Right lung (tissue), 5 donors: ENCODE measurements around the gene MYO5A. TPM values are rescaled to one million over a fixed set of nuclear protein-coding genes. Genes with fewer than 3 reads are reported as not detected.

Experiments used
- DNase-seq, 2 donors: peaks; one replicate each; pipeline ENCODE4 v3.0.0-alpha.2; 2013
- polyA plus RNA-seq, 5 donors: library from polyadenylated mRNA; unstranded; fragments of 120-200 nt; gene quantifications; one replicate each; pipeline versions ENCODE4 v1.2.1 to v1.2.3, GENCODE V29; 2013; ENCODE audit warnings: inconsistent platforms in 1 of 5, low replicate concordance in 1 of 5; ENCODE audit not compliant: insufficient read length in 5 of 5, insufficient read depth in 1 of 5

The MYO5A gene
- polyA plus RNA-seq, 5 donors, result 18.1 to 43.4 (median 40.2) TPM

DNA sequence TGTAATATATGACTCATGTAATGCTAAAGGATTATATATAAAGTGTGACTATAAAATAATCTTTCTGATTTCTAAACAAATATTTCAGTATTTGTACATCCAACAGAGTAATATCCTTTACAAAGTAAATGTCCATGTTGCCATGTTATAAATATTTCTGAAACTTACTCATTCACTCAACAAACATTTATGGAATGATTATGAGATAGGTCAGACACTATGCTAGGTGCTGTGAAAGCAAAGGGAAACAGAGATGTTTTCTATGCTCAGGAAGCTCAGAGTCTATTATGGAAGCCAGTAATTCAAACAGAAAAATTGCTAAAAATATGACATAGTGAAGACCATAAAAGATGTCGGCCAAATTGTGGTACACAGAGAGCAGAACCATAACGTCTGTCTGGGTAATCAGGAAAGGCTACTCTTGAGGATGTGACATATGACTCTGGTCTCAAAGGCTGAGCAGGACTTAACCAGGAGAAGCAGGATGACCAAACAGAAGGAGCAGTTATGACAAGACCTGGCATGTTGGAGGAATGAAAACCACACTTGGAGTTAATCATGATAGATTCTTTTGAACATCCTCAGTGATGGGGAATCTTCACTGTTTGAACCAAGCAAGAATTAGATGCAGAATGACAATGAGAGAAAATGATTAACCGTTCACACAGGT, 194.1 kb downstream of the MYO5A start:
- DNase-seq, result no peak

DNA sequence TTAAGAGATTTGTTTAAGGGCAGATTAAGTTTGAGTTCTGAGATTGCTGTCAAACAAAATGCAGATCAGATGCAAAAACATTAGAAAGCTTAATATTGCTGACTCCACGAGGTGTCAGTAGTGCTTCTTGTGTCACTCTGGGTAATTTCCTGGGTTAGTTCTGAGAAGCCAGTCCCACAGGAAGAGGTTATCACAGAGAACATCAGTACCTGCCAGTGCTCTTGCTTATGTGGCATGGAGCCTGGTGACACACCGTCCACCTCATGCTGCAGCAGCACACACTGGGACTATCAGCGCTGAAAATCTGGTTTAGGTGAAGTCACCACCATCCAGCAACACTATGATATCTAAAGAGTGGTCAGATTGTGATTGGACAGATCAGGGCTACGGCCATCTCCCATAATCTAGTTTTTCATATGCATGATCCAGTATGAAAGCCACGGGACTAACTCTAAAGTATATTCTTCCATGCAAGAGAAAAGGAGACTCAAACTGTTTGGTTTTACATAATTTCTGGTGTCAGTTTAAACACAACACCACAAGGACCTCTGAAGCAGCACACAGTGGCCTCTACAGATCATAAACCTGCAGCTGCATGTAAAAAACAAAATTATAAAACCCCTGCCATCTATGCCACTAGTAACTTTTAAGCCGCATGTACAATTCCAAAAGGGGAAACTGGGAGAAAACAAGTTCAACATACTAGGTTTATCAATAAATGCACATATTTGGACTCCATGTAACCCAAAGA, 197.0 kb downstream of the MYO5A start:
- no peak for DNase-seq

DNA sequence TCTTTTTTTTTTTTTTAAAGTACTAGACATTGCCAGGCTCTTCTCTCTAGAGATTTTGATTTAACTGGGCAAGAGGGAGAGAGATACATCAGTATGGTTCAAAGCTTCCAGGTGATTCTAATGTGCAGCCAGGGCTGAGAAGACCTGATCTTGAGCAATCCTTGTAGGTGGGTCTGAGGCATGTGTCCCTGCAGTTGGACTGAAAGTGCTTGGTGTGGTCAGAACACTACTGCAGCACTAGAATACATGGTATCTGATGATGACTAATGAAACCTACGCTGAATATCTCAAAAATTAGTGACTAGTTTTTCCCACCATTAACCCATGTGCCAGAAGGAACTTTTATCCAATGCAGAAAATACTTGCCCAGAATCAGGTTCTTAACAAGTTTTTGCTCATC, 198.7 kb downstream of the MYO5A start:
- no peak for DNase-seq

DNA sequence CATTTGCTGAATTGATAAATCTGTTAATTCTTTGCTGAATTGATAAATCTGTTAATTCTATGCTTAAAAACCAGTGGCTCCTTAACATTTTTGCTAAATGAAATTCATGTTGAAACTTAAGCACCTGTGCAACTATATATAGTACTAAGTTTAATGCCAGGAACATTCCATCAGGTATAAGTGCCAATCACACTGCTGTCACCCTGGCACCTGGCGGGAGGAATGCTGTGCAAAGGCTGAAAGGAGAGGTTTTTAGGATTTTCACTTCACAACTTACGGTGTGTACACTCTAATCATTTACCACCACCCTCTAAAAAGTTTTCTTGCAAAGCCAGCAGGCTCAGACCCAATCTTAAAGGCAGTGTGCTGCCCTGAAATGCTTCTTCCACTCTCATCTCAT, 199.5 kb downstream of the MYO5A start:
- peak in 1 of 2 donors; percentile 10 for DNase-seq

DNA sequence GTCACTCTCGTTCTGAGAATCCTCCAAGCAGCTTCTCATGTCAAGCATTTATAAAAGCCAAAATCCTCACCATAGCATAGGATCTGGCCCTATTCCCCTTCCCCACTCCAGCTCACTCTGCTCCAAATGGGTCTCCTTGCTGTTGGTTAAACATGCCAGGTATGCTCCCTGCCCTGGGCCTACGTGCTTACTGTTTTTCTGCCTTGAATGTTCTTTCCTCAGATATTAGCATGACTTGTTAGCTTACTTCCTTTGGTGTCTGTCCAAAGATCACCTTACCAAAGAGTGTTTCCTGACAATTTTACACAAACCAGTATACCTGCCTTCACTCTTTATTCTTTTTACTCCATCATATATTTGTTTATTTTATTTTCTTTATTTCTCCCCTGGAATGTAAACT, 200.0 kb downstream of the MYO5A start:
- DNase-seq, result no peak

DNA sequence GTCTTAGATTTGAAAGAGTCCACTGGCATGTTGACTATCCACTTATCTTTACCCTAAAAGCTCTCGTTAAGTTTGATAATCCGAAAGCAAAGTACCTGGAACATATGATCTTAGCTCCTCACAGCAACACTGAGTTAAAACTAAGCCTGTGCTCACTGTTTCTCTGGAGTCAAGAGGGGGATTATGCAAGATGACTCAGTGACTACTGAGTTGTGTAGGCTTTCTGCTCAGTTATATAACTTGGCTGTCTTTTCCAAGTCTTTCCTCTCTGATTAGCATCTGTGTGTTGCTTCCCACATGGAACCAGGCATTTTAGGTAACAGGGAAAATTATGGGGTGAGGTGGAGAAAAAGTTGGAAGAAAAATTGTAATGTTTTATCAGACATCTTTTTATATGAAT, 201.9 kb downstream of the MYO5A start:
- no peak for DNase-seq

DNA sequence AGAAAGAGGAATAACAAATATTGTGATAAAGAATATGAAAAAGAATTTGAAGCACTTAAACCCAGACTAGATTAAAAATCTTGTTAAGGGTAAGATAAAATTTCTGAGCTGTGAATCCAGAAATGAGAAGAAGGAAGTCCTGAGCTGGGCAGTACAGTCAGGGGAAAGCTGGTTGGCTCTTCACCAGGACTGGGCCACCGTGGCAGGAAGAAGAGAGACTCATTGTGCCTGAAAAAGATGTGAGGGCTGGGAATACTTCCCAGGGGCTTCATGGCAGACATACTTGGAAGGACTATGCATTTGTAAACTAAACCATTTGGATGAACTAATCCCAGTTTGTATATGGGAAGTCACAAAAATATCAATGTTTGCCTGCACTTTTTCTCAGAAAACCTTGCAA, 204.6 kb downstream of the MYO5A start:
- DNase-seq, result no peak

DNA sequence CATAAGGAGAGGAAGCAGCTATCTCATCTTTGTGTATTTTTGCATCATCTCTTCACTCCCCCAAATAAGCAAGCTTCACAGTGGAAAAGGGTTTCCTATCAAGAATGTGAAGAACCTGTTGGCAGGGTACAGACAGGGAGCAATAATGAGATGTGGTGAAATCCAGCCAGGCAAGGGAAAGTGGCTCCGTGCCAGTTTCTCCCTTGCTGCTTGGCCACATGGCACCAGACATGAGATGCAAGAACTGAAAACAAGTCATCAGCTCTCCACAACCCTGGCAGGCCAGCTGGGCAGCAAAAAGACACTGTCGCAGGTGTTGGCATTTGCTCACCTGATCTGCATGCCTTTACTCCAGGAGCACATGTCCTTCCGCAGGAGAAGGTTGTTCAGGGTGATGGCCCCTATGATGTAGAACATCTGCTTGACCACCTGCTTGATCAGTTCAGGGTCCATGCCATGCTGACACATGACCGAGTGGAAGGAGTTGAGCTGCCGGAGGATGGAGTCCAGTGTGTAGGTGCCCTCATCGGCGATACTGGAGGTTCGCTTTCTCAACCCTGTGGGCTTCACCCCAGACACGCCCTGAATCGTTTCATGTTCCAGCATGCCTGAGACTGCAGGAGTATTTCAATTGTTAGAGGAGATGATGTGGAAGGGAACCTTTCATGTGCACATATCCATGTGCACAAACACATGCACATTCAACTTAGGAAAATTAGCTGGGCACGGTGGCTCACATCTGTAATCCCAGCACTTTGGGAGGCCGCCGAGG, 209.8 kb downstream of the MYO5A start:
- DNase-seq, result no peak

DNA sequence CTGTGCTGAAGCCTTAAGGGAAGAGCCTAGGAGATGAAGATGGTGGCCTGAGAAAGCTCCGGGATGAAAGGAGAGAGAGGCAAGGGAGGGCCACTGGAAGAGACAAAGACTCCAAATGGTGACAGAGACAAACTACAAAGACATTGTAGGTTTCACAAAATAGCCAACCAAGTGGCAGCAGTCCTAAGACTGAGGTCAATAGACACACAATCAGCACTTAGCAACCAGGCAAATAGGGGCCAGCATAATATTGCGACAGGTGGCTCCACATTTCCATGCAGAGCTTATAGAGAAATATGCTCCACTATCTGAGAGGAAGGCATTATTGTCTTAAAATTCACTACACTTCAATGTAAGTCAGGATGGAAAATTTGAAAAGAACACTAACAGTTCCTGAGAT, 211.0 kb downstream of the MYO5A start:
- no peak for DNase-seq

DNA sequence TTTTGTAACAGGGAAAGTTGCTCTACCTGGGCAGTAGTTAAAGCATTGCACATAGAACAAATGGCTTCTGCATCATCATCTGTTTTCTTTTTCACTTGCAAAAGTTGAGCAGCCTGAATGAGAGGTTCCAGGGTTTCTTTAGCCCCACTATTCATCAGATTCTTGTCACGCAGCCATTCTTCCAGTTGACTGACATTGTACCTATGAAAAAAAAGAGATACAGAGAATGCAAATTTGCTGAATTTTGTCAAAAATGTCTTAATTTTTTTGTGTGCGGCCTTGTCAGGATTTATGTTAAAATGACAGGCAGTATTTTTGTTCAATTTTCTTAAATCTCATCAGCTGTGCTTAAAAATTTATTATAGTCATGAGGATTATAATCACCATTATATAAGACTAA, 211.7 kb downstream of the MYO5A start:
- no peak for DNase-seq

DNA sequence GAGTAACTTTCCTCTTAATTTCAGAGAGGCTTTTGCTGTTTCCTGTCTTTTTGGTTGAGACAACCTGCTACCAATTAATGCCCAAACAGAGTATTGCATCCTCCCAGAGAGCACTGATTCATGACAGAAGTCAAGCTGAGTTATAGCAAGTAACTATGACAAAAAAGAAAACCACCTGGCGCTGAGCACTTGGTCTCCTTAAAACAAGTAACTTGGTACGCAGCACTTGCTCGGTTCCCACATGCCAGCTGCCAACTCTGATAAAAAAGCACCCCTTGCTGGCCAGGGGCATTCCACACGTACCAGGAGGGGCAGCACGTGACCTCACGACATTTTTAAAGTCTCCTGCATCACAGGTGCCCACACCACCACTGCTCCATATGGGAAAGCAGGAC, 219.5 kb downstream of the MYO5A start:
- DNase-seq, result no peak

DNA sequence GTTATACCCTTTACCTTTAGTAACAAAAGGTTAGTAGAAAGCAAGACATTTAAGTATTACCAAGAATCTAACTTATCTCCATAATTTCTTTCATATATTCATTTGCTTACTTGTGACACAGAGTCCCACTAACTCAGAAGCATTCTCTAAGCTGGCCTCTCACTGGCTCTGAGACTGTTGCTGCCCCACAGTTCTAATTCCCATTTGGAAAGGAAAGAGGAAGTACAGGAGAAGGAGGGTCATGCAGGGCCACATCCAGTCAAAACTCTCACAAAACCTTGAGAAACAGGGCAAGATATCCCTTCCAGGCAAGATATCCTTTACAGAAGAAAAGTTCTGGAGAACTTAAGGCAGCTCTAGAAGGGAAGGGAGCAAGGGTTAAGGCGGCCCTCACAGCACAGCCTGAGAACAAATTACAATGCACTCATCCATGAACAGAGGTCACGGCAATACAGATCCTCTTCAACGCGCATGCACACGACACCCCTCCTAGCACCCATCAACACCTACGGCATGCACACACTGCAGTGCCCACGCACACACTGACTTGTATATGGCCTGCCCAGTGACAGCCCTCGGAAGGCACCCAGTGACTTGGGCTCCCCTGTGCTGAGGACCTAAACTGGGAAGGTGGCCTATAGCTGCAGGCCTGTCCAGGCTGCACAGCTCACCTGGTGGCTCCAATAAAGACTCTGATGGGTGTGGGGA, 220.1 kb downstream of the MYO5A start:
- DNase-seq, result no peak

DNA sequence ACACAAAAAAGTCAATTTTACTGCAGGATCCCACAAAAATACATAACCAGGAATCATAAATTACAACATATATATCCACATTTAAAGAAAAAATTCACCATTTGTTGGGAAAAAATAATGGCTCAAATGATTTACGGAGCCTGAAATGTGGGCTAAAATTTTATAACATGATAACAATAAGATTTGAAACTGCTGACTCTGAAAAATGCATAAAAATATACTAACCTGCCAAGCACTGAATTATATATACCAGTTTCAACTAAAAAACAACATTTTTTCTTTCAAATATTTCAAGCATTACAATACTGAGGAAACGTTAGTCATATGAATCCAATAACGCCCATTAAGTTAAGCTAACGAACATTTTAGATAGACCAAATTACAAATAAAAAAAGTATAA, 220.8 kb downstream of the MYO5A start:
- no peak for DNase-seq

DNA sequence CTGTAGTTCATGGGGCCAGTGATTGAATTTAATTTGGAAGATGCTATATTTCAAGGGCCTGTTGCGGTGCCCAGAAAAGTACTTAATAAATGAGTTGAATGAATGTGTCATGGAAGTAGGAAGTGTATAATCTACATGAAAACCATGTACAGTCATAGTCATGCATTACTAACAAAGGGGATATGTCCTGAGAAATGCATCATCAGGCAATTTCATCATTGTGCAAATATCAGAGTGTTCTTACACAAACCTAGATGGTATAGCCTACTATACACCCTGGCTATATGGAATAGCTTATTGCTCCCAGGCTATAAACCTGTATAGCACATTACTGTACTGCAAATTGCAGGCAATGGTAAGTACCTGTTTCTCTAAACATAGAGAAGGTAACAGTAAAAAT, 222.4 kb downstream of the MYO5A start:
- DNase-seq, result no peak

DNA sequence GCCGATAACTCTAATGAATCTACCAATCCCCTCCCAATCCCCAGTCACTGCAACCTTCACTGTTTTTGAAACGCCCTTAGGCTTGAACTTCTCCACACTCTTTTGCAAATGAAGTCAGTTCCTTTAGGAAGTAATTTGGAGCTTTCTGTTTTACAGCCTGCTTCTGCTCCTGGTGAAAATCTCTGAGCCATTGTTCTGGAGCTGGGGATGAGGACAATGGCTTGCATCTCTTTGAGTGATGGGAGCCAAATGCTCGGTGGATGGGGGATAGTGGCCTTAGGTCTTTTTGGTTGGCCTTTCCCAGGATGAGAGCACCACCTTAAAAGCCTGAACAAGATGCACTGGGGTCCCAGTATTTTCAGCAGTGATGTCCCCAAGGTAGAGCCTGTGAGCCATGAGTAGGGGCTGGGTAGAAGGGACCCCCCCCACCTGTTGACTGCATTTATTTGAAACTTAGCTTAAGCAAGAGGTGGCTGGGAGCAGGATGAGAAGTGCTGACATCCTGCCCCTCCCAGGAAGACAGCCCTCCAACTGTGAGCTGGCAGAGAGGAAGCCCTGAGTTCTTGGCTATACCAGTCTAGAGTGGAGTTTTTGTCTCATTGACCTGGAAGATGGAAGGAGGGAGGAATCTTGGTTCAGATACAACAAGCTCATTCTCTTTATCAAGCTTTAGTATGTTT, 225.4 kb downstream of the MYO5A start:
- no peak for DNase-seq

DNA sequence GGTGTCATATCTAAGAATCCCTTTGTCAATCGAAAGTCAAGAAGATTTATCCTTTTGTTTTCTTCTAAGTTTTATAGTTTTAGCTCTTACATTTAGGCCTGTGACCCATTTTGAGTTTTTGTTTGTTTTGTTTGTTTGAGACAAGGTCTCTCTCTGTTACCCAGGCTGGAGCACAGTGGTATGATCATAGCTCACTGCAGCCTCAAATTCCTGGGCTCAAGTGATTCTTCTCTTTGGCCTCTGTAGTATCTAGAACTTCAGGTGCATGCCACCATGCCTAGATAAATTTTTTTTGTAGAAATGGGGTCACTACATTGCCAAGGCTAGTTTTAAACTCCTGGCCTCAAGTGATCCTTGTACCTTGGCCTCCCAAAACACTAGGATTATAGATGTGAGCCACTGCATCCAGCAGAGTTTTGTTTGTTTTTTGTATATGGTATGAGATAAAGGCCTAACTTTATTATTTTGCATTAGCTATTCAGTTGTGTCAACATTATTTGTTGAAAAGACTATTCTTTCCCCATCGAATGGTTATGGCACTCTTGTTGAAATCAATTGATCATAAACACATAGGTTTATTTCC, 227.3 kb downstream of the MYO5A start:
- DNase-seq, result no peak

DNA sequence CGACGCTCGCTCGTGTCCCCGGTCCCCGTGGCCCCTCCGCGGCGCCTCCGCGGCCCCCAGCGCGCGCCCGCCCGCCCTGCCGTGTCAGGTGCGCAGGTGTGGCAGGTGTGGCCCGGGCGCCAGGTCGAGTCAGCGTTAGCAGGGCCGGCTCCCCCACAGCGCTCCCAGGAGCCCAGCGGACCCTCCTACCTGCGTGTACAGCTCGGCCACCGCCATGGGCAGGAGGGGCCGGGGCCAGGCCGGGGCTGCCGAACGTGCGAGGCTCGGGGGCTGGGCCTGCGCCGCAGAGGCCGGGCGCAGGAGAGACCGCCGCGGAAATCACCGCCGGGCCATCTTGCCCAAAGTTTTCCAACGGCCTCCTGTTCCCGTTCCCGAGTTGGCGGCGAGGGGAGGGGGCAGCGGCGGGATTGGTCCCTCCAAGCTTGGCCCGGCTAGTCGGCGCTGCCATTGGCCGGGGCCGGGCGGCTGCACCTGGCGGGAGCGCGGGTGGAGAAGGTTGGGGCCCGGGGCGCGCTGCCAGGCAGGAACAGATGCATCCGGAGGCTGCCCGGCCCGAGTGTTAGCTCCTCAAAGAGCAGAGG, 233.2 kb downstream of the MYO5A start, which contains the start of gene MYO5C:
Gene MYO5C, minus strand, starts transcription at position 384 of the 581 bp plus-strand sequence. Its CDS starts 168 bp downstream, at position 216.
- DNase-seq, result peak; percentile 60 to 63

DNA sequence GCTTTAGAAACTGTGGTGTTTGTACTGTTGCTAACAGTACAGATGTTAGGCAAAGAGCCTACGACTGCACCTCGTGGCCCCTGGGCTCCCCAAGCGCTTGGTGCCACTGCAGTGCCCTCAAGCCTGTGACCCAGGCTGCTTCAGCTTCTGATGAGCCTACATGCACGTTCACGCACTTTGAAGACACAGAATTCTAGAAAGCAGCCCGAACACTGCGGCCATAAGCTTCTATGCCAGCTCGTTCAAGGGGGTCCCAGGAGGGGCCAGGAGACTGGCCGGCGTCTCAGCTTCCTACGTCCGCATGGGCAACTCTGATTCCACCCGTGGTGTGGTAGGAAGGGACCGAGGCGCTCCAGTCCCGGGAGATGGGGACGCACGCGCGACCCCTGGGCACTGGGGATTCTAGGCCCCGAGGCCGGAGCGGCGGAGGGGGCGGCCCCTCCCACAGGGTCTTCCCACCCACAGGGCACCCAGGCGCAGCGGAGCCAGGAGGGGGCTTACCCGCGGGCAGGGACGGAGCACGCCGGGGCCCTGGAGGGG, 233.7 kb downstream of the MYO5A start:
- DNase-seq, result peak in 1 of 2 donors; percentile 10

DNA sequence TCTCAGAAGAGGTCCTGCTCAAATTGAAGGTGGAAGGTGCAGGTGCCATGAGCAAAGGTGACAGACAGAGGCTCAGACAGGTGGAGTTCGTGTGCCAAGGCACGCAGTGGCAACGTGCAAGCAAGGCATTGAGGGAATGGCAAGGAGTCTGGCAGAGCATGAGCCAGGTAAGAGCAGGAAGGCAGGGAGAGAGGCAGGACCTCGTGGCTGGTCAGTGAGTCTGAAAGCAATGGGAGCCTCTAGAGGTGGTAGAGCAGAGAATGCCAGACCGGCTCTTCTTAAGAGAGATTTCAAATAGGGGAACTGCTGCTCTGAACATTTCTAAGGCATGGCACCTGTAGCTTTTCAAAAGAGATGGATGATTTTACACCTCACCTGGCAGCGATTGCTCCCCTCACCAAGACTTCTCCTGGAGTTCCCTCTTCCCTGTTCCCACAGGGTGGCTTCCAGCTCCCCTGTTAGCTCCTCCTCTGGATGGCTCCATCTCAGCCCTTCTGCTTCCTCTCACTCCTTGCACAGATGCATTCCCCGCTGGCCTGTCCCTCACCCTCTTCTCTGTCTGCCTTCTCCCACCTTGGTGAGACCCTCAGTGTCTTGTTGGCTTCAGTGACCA, 235.8 kb downstream of the MYO5A start:
- no peak for DNase-seq

DNA sequence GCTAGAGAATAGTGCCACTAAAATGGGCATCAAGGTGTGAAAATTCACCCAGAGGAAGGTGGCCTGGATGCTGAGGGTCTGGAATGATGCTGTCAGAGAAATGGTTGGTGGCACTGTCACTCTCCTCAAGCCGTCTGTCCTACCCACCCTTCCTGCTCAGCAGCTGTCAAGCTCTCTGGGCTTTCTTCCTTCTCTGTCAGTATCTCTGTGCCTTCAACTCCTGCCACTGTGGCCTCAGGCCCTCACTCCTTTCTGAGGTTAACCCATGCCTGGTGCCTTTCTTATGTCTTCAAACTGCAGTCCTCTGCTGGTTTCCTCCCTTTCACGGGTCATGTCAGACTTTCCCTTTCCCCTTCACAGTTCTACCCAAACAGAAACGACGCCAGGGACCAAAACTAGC, 237.5 kb downstream of the MYO5A start:
- DNase-seq, result no peak
